Stimulated activated CD4-positive, alpha-beta T cell treated with anti-CD3 and anti-CD28 coated beads, Interleukin-12 subunit alpha, Interleukin-12 subunit beta, amount 100 ng/mL, for 4 hours (primary cell): ENCODE results near the gene CEBPZ.
A peak's percentile ranks its signal among the peaks of the same experiment; 100 is the strongest.

Experiments used
- DNase-seq: peaks from one replicate; pipeline ENCODE4 v3.0.0-alpha.2; 2020

Gene CEBPZ

GRCh38 chr2:37168217-37168981 lies 63.0 kb downstream of the CEBPZ start:
- no peak for DNase-seq

- DNase-seq: no peak
These were observed 63.7 kb downstream of the CEBPZ start for GRCh38 chr2:37167636-37168180.

GRCh38 chr2:37164757-37165156 lies 66.6 kb downstream of the CEBPZ start:
- DNase-seq: no peak

- peak; percentile 55 for DNase-seq
These were observed 74.3 kb downstream of the CEBPZ start, which contains the start of gene EIF2AK2 for GRCh38 chr2:37156857-37157714. EIF2AK2 (minus strand) TSS chr2:37156980; CDS start chr2:37147806, 9,174 bp downstream.

- peak; percentile 20 for DNase-seq
These were observed 75.1 kb downstream of the CEBPZ start for GRCh38 chr2:37156071-37156856.

GRCh38 chr2:37154785-37155184 lies 76.6 kb downstream of the CEBPZ start:
- no peak for DNase-seq

GRCh38 chr2:37153224-37153623 lies 78.2 kb downstream of the CEBPZ start:
- DNase-seq: no peak
